DMS 273 (cell line): Measurements from ENCODE around the gene DNM3.

Experiments used
- DNase-seq: peaks from one replicate; lab custom pipeline; 2025; ENCODE audit not compliant: unreplicated experiment; lab: John Stamatoyannopoulos, UW

Gene DNM3

GRCh38 chr1:171868217-171868803, 27.0 kb downstream of the DNM3 start:
- no peak for DNase-seq

GRCh38 chr1:171869097-171869496, 27.8 kb downstream of the DNM3 start:
- DNase-seq, result peak; percentile 72

GRCh38 chr1:171871848-171872247, 30.6 kb downstream of the DNM3 start:
- no peak for DNase-seq

- DNase-seq, result no peak
Observed at GRCh38 chr1:171872430-171872829, 31.1 kb downstream of the DNM3 start.

- no peak for DNase-seq
Observed at GRCh38 chr1:171873664-171874063, 32.4 kb downstream of the DNM3 start.

GRCh38 chr1:171877701-171878100, 36.4 kb downstream of the DNM3 start:
- DNase-seq, result no peak

- DNase-seq, result no peak
Observed at GRCh38 chr1:171879556-171879955, 38.3 kb downstream of the DNM3 start.

- DNase-seq, result no peak
Observed at GRCh38 chr1:171881442-171881841, 40.1 kb downstream of the DNM3 start.

GRCh38 chr1:171883849-171884248, 42.6 kb downstream of the DNM3 start:
- DNase-seq, result no peak

- no peak for DNase-seq
Observed at GRCh38 chr1:171884475-171884874, 43.2 kb downstream of the DNM3 start.

- DNase-seq, result no peak
Observed at GRCh38 chr1:171890131-171890530, 48.8 kb downstream of the DNM3 start.

GRCh38 chr1:171896936-171897703, 55.8 kb downstream of the DNM3 start:
- DNase-seq, result no peak

GRCh38 chr1:171898941-171899340, 57.6 kb downstream of the DNM3 start:
- DNase-seq, result peak; percentile 8

- no peak for DNase-seq
Observed at GRCh38 chr1:171899838-171900237, 58.5 kb downstream of the DNM3 start.

- DNase-seq, result no peak
Observed at GRCh38 chr1:171901245-171901644, 59.9 kb downstream of the DNM3 start.

GRCh38 chr1:171902527-171902926, 61.2 kb downstream of the DNM3 start:
- no peak for DNase-seq

- DNase-seq, result no peak
Observed at GRCh38 chr1:171904778-171905450, 63.6 kb downstream of the DNM3 start.

GRCh38 chr1:171909711-171910110, 68.4 kb downstream of the DNM3 start:
- no peak for DNase-seq

- no peak for DNase-seq
Observed at GRCh38 chr1:171910786-171911185, 69.5 kb downstream of the DNM3 start.

GRCh38 chr1:171911506-171911905, 70.2 kb downstream of the DNM3 start:
- no peak for DNase-seq

- no peak for DNase-seq
Observed at GRCh38 chr1:171912509-171913175, 71.3 kb downstream of the DNM3 start.

GRCh38 chr1:171913385-171913784, 72.1 kb downstream of the DNM3 start:
- peak; percentile 23 for DNase-seq
